Smooth muscle cell (in vitro differentiated cells): ENCODE measurements around the gene CDK11B. TPM values are rescaled to one million over a fixed set of nuclear protein-coding genes. Genes with fewer than 3 reads are reported as not detected.
"Not testable (repeated sequence)": the region's sequence is repeated elsewhere in the genome, so short reads cannot be mapped to it uniquely, and the experiment has no call there.

Experiments used
- DNase-seq: peaks from one replicate; lab custom pipeline; 2025; ENCODE audit not compliant: unreplicated experiment; lab: John Stamatoyannopoulos, UW
- H2AFZ ChIP-seq: fragments of 200-600 bp; sonication (generic); 2 replicates; pipeline ENCODE4 v1.6.0; 2016; ENCODE audit warnings: antibody characterized with exemption, low read depth, mild to moderate bottlenecking
- H3F3A ChIP-seq: fragments of 200-600 bp; sonication (generic); 2 replicates; pipeline ENCODE4 v1.6.0; 2017; ENCODE audit warnings: antibody characterized with exemption, low read depth
- H3K27ac ChIP-seq: fragments of 200-600 bp; sonication (generic); 2 replicates; pipeline ENCODE4 v1.5.1; 2016; ENCODE audit warnings: low read depth, mild to moderate bottlenecking
- H3K27me3 ChIP-seq: fragments of 200-600 bp; sonication (generic); 2 replicates; pipeline ENCODE4 v1.6.1; 2016; ENCODE audit warnings: low read depth, mild to moderate bottlenecking
- H3K36me3 ChIP-seq: fragments of 200-600 bp; sonication (generic); 2 replicates; pipeline ENCODE4 v1.5.1; 2016; ENCODE audit warnings: low read depth
- H3K4me1 ChIP-seq: fragments of 200-600 bp; sonication (generic); 2 replicates; pipeline ENCODE4 v1.5.1; 2016; ENCODE audit warnings: low read depth
- H3K4me2 ChIP-seq: fragments of 200-600 bp; sonication (generic); 2 replicates; pipeline ENCODE4 v1.6.0; 2016; ENCODE audit warnings: mild to moderate bottlenecking
- H3K4me3 ChIP-seq: fragments of 200-600 bp; sonication (generic); 2 replicates; pipeline ENCODE4 v1.5.1; 2016; ENCODE audit warnings: mild to moderate bottlenecking
- H3K79me2 ChIP-seq: fragments of 200-600 bp; sonication (generic); 2 replicates; pipeline ENCODE4 v1.6.0; 2016; ENCODE audit warnings: low read depth, mild to moderate bottlenecking
- H3K9ac ChIP-seq: fragments of 200-600 bp; sonication (generic); 2 replicates; pipeline ENCODE4 v1.6.0; 2016; ENCODE audit warnings: low read depth
- H3K9me3 ChIP-seq: fragments of 200-600 bp; sonication (generic); replicated peaks from 2 replicates; pipeline ENCODE4 v1.5.1; 2016; ENCODE audit warnings: low read depth
- H4K20me1 ChIP-seq: fragments of 200-600 bp; sonication (generic); 2 replicates; pipeline ENCODE4 v1.6.0; 2016; ENCODE audit warnings: low read depth
- WGBS: methylation state at CpG from one replicate; pipeline ENCODE4 v1.1.7; 2016; ENCODE audit warnings: low lambda C conversion rate; 5-methylcytosine and 5-hydroxymethylcytosine counted together
- polyA plus RNA-seq: library from polyadenylated mRNA; unstranded; fragments of >200 nt; fragmentation: Nextera tagmentation; extraction: Ambion mirVana; gene quantifications from 2 replicates; pipeline ENCODE4 v1.2.1, GENCODE V29; 2016
- total RNA-seq: library from RNA; depleted of rRNA; stranded (reverse); fragments of >200 nt; gene quantifications from 2 replicates; pipeline ENCODE4 v1.2.3, GENCODE V29; 2014
- TF ChIP-seq, protein P1 (sequence below): fragments of 200-600 bp; sonication (generic); IDR thresholded peaks from 2 replicates; pipeline ENCODE4 v1.5.1; 2017; ENCODE audit warnings: borderline replicate concordance, mild to moderate bottlenecking, antibody characterized with exemption; ENCODE audit not compliant: insufficient read depth, poor library complexity, severe bottlenecking

Gene CDK11B
- total and polyA plus RNA-seq, 2 experiments from 2014 or later: 13.7 to 15.6 TPM

DNA sequence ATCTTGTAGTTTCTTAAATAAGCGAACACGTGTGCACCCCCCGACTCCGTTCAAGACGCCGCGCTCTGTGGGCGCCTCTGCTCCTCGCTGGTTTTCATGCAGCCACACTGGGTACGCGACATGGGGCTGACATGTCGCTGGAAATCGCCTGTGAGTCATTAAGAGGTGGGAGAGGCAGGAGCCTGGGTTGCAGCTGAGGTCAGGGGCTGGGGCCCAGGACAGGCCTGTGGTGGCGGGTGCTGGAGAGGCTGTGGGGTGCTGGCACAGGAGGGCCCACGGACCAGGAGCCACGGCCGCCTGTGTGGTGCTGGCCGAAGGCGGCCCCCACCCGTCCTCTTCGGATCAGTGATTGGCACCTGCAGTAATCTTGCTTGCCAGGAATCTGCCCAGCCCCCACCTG is 16.0 kb upstream of the CDK11B start:
- H3K9ac ChIP-seq, H3K4me3 ChIP-seq, H3K4me1 ChIP-seq, H3K36me3 ChIP-seq, H2AFZ ChIP-seq, H3K27me3 ChIP-seq, H3K27ac ChIP-seq, DNase-seq, H3K4me2 ChIP-seq, H3F3A ChIP-seq, H3K9me3 ChIP-seq: not testable (repeated sequence)
- WGBS: 90% methylated on average over 13 of the region's 21 CpGs
- Histone ChIP-seq H4K20me1 (peaks cover 22% of the 10 kb centered on the region), H3K79me2 (peaks cover 22% of the 10 kb centered on the region)

GRCh38 chr1:1672181-1672965 is 13.6 kb upstream of the CDK11B start:
- Histone ChIP-seq H3K36me3 (no peaks in the 10 kb centered on the region), H3K4me2 (no peak overlapping the region), H4K20me1 (no peaks in the 10 kb centered on the region), H3F3A (no peaks in the 10 kb centered on the region), H3K9me3 (no peaks in the 10 kb centered on the region), H3K9ac (no peak overlapping the region), H2AFZ (no peak overlapping the region), H3K79me2 (no peaks in the 10 kb centered on the region), H3K4me3 (no peak overlapping the region), H3K27ac (no peak overlapping the region), H3K4me1 (no peaks in the 10 kb centered on the region), H3K27me3 (no peaks in the 10 kb centered on the region)
- TF ChIP-seq, protein P1, sequence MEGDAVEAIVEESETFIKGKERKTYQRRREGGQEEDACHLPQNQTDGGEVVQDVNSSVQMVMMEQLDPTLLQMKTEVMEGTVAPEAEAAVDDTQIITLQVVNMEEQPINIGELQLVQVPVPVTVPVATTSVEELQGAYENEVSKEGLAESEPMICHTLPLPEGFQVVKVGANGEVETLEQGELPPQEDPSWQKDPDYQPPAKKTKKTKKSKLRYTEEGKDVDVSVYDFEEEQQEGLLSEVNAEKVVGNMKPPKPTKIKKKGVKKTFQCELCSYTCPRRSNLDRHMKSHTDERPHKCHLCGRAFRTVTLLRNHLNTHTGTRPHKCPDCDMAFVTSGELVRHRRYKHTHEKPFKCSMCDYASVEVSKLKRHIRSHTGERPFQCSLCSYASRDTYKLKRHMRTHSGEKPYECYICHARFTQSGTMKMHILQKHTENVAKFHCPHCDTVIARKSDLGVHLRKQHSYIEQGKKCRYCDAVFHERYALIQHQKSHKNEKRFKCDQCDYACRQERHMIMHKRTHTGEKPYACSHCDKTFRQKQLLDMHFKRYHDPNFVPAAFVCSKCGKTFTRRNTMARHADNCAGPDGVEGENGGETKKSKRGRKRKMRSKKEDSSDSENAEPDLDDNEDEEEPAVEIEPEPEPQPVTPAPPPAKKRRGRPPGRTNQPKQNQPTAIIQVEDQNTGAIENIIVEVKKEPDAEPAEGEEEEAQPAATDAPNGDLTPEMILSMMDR: no peak
- DNase-seq: no peak
- WGBS: 97% methylated on average over 25 of the region's 25 CpGs

GRCh38 chr1:1671365-1672119 is 12.7 kb upstream of the CDK11B start:
- no peak overlapping the region for H3K4me3 ChIP-seq
- DNase-seq: no peak
- no peaks in the 10 kb centered on the region for H3K9me3 ChIP-seq
- no peak overlapping the region for H3K27ac ChIP-seq
- no peaks in the 10 kb centered on the region for H4K20me1 ChIP-seq
- WGBS: 90% methylated on average over 27 of the region's 27 CpGs
- H3K79me2 ChIP-seq: no peaks in the 10 kb centered on the region
- TF ChIP-seq, protein P1: no peak
- H3K4me2 ChIP-seq: no peak overlapping the region
- H3F3A ChIP-seq: no peaks in the 10 kb centered on the region
- no peak overlapping the region for H3K9ac ChIP-seq
- no peaks in the 10 kb centered on the region for H3K36me3 ChIP-seq
- H3K4me1 ChIP-seq: no peaks in the 10 kb centered on the region
- no peaks in the 10 kb centered on the region for H3K27me3 ChIP-seq
- H2AFZ ChIP-seq: no peak overlapping the region

GRCh38 chr1:1670866-1671265 is 12.1 kb upstream of the CDK11B start:
- no peaks in the 10 kb centered on the region for H3F3A ChIP-seq
- no peaks in the 10 kb centered on the region for H3K4me1 ChIP-seq
- no peak overlapping the region for H3K4me3 ChIP-seq
- H4K20me1 ChIP-seq: no peaks in the 10 kb centered on the region
- no peaks in the 10 kb centered on the region for H3K36me3 ChIP-seq
- no peak overlapping the region for H3K9ac ChIP-seq
- H2AFZ ChIP-seq: no peak overlapping the region
- TF ChIP-seq, protein P1: no peak
- H3K27ac ChIP-seq: no peak overlapping the region
- no peaks in the 10 kb centered on the region for H3K27me3 ChIP-seq
- DNase-seq: no peak
- H3K4me2 ChIP-seq: no peak overlapping the region
- no peaks in the 10 kb centered on the region for H3K9me3 ChIP-seq
- 98% methylated on average over 24 of the region's 24 CpGs for WGBS
- H3K79me2 ChIP-seq: no peaks in the 10 kb centered on the region
